PC-9 (cell line): Measurements from ENCODE around the gene RAB5B. TPM values are rescaled to one million over a fixed set of nuclear protein-coding genes. Genes with fewer than 3 reads are reported as not detected.

Source experiments
- BruUV-seq: library from RNA; stranded (reverse); fragments of 400-500 nt; replicated peaks from 2 replicates; lab custom pipeline; 2021; lab: Mats Ljungman, UMichigan
- CTCF ChIA-PET: fragments of 300-600 bp; sonication (Branson Sonifier 250); formaldehyde crosslinking; loops from one replicate; lab custom pipeline; 2022; ENCODE audit warnings: antibody characterized with exemption; lab: Charles Lee
- POLR2A ChIA-PET: fragments of 300-600 bp; sonication (Branson Sonifier 250); formaldehyde crosslinking; loops from one replicate; lab custom pipeline; 2022; ENCODE audit warnings: antibody characterized with exemption; ENCODE audit not compliant: unreplicated experiment; lab: Charles Lee
- DNase-seq, 2 experiments: peaks; one replicate each; pipeline versions ENCODE4 v3.0.0 to v3.0.0-alpha.2; 2015 to 2022; ENCODE audit warnings: mixed read lengths in 1 of 2
- H2AFZ ChIP-seq: fragments of 200-600 bp; sonication (generic); 2 replicates; pipeline ENCODE4 v1.8.1; 2017; ENCODE audit warnings: antibody characterized with exemption
- H3F3A ChIP-seq: fragments of 200-600 bp; sonication (generic); 2 replicates; pipeline ENCODE4 v1.8.1; 2017; ENCODE audit warnings: antibody characterized with exemption, mild to moderate bottlenecking, low read depth; ENCODE audit not compliant: insufficient read depth
- H3K27ac ChIP-seq: fragments of 200-600 bp; sonication (generic); 2 replicates; pipeline ENCODE4 v1.6.1; 2016; ENCODE audit warnings: mixed run types
- H3K27me3 ChIP-seq: fragments of 200-600 bp; sonication (generic); 2 replicates; pipeline ENCODE4 v1.6.1; 2016; ENCODE audit warnings: low read depth, mixed run types; ENCODE audit not compliant: insufficient read depth
- H3K36me3 ChIP-seq: fragments of 200-600 bp; sonication (generic); 2 replicates; pipeline ENCODE4 v1.6.1; 2016; ENCODE audit warnings: low read depth, mixed run types
- H3K4me1 ChIP-seq: fragments of 200-600 bp; sonication (generic); replicated peaks from 2 replicates; pipeline ENCODE4 v1.6.1; 2016; ENCODE audit warnings: mixed run types; ENCODE audit not compliant: insufficient read depth
- H3K4me2 ChIP-seq: fragments of 200-600 bp; sonication (generic); 2 replicates; pipeline ENCODE4 v1.6.1; 2017; ENCODE audit warnings: mixed run types
- H3K4me3 ChIP-seq: fragments of 200-600 bp; sonication (generic); 2 replicates; pipeline ENCODE4 v1.6.1; 2016; ENCODE audit warnings: mixed run types
- H3K79me2 ChIP-seq: fragments of 200-600 bp; sonication (generic); 2 replicates; pipeline ENCODE4 v1.6.1; 2017; ENCODE audit warnings: low read depth, mixed run types
- H3K9me2 ChIP-seq: fragments of 200-600 bp; sonication (generic); 2 replicates; pipeline ENCODE4 v1.8.1; 2017; ENCODE audit warnings: mild to moderate bottlenecking; ENCODE audit not compliant: insufficient read depth
- H3K9me3 ChIP-seq: fragments of 200-600 bp; sonication (generic); 2 replicates; pipeline ENCODE4 v1.8.1; 2016; ENCODE audit warnings: low read depth; ENCODE audit not compliant: insufficient read depth
- H4K20me1 ChIP-seq: fragments of 200-600 bp; sonication (generic); 2 replicates; pipeline ENCODE4 v1.8.1; 2017; ENCODE audit not compliant: insufficient read depth
- EZH2 ChIP-seq: fragments of 200-600 bp; sonication (generic); IDR thresholded peaks from 2 replicates; pipeline ENCODE4 v1.8.0; 2017; ENCODE audit warnings: antibody characterized with exemption, low read depth
- intact Hi-C: fragments of 100-400 bp; cut with micrococcal nuclease; formaldehyde crosslinking; loops from one replicate; pipeline ENCODE4 v1.10.0; 2022; ENCODE audit not compliant: unreplicated experiment
- total RNA-seq: library from RNA; stranded (reverse); gene quantifications from 2 replicates; pipeline ENCODE4 v1.2.3, GENCODE V29; 2021
- TF ChIP-seq, protein P1 (sequence below): fragments of 200-600 bp; sonication (generic); conservative IDR thresholded peaks from 2 replicates; pipeline ENCODE4 v1.6.1; 2017; ENCODE audit warnings: mixed run types, antibody characterized with exemption, mild to moderate bottlenecking, moderate library complexity

Gene RAB5B
- total RNA-seq, 1 experiment from 2014 or later, result 122 TPM

DNA sequence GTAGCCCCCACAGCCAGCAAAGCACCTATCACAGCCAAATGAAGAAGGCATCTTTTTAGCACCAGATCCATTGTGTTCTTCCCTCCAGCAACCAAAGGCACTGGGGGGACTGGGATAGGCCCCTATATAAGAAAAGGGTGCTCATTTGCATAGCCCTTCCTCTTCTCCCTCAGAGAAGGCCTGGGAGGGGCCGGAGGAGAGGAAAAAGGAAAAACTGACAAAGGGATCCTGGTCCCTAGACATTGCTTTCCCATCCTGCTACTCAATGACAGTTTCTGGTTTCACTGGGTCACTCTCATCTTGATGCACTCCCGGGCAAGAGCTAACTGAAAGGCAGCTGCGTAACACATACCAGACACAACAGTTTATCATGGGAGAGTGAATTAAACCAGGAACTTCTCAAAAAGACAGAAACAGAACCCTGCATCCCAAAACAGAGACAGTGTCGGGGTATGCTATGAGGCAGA is 7.9 kb upstream of the RAB5B start, which contains the start of gene PMEL:
Gene PMEL (minus strand): TSS at position 102 of the 467 bp plus-strand sequence. CDS start 31 bp downstream, at position 71.
- H3K4me3 ChIP-seq, result peak within 1 kb of the TSS; percentile 90
- peak within 1 kb of the TSS; percentile 49 for H3K27ac ChIP-seq
- peak within 1 kb of the TSS; percentile 97 for H2AFZ ChIP-seq
- H3K9me3 ChIP-seq, result no peaks in the 10 kb centered on the region
- DNase-seq, result no peak
- TF ChIP-seq, protein P1, sequence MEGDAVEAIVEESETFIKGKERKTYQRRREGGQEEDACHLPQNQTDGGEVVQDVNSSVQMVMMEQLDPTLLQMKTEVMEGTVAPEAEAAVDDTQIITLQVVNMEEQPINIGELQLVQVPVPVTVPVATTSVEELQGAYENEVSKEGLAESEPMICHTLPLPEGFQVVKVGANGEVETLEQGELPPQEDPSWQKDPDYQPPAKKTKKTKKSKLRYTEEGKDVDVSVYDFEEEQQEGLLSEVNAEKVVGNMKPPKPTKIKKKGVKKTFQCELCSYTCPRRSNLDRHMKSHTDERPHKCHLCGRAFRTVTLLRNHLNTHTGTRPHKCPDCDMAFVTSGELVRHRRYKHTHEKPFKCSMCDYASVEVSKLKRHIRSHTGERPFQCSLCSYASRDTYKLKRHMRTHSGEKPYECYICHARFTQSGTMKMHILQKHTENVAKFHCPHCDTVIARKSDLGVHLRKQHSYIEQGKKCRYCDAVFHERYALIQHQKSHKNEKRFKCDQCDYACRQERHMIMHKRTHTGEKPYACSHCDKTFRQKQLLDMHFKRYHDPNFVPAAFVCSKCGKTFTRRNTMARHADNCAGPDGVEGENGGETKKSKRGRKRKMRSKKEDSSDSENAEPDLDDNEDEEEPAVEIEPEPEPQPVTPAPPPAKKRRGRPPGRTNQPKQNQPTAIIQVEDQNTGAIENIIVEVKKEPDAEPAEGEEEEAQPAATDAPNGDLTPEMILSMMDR, result no peak
- TF ChIP-seq EZH2, result no peak
- peaks cover 21% of the 10 kb centered on the region for H3K79me2 ChIP-seq
- H3F3A ChIP-seq, result peaks cover 7% of the 10 kb centered on the region; the same call in 1 of the 2 replicates
- no peaks in the 10 kb centered on the region for H3K9me2 ChIP-seq
- H3K4me1 ChIP-seq, result peaks cover 22% of the 10 kb centered on the region
- BruUV-seq, result TSS peak; percentile 85
- peak within 1 kb of the TSS; percentile 95 for H3K4me2 ChIP-seq
- H3K36me3 ChIP-seq, result peaks cover 10% of the 10 kb centered on the region; the same call in 1 of the 2 replicates
- intact Hi-C loops, result no loop called here
- no peaks in the 10 kb centered on the region for H3K27me3 ChIP-seq
- POLR2A ChIA-PET, result interaction anchor here (0.5 to 0.7 kb wide), 2 partner anchors 103 to 116 kb away, joined by 3 to 8 read pairs; no protein-coding TSS in a partner anchor
- no peaks in the 10 kb centered on the region for H4K20me1 ChIP-seq
- CTCF ChIA-PET, result interaction anchor here (0.5 kb wide), 1 partner anchor 135 kb away, joined by 7 read pairs; no protein-coding TSS in a partner anchor

DNA sequence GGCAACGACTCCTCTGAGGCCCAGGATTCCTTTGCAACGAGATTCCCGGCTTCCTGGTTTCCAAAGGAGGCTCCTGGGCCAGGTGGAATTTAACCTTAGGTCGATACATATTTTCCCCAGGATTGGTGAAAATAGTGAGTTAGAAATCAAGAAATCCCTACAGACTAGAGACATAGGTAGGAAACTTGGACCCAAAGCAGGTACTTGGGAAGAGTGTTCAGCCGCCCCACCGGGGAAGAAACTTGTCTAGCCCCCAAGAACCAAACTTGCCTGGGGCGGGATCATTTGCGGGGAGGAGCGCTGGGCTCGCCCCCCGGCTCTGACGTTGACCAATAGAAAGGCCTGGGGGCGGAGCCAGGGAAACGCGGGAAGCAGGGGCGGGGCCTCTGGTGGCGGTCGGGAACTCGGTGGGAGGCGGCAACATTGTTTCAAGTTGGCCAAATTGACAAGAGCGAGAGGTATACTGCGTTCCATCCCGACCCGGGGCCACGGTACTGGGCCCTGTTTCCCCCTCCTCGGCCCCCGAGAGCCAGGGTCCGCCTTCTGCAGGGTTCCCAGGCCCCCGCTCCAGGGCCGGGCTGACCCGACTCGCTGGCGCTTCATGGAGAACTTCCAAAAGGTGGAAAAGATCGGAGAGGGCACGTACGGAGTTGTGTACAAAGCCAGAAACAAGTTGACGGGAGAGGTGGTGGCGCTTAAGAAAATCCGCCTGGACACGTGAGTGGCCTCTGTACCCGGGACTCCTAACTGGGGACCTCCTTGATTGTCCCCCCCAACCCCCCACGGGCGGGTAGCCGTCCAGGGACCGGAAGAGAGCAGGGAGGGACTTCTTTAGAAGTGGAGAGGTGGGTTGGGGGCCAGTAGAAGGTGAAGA is 7.2 kb upstream of the RAB5B start, which contains the start of gene CDK2:
Gene CDK2 (plus strand): TSS at position 423 of the 874 bp plus-strand sequence. CDS start 179 bp downstream, at position 602.
- POLR2A ChIA-PET, result interaction anchor here (0.5 to 0.7 kb wide), 2 partner anchors 103 to 115 kb away, joined by 3 to 8 read pairs; no protein-coding TSS in a partner anchor
- Histone ChIP-seq H3F3A (peaks cover 11% of the 10 kb centered on the region), H3K27ac (peak within 1 kb of the TSS; percentile 49), H3K4me3 (peak within 1 kb of the TSS; percentile 90), H2AFZ (peak within 1 kb of the TSS; percentile 97), H3K36me3 (peaks cover 10% of the 10 kb centered on the region; the same call in 1 of the 2 replicates), H3K9me3 (no peaks in the 10 kb centered on the region), H3K27me3 (no peaks in the 10 kb centered on the region), H3K4me1 (peaks cover 28% of the 10 kb centered on the region), H3K79me2 (peaks cover 21% of the 10 kb centered on the region), H4K20me1 (no peaks in the 10 kb centered on the region), H3K4me2 (peak within 1 kb of the TSS; percentile 95), H3K9me2 (no peaks in the 10 kb centered on the region)
- intact Hi-C loops, result no loop called here
- TSS peak; percentile 62 for BruUV-seq
- CTCF ChIA-PET, result interaction anchor here (0.5 kb wide), 1 partner anchor 136 kb away, joined by 7 read pairs; no protein-coding TSS in a partner anchor
- TF ChIP-seq, protein P1, result no peak
- TF ChIP-seq EZH2, result no peak
- DNase-seq, result peak; percentile 68 to 93

DNA sequence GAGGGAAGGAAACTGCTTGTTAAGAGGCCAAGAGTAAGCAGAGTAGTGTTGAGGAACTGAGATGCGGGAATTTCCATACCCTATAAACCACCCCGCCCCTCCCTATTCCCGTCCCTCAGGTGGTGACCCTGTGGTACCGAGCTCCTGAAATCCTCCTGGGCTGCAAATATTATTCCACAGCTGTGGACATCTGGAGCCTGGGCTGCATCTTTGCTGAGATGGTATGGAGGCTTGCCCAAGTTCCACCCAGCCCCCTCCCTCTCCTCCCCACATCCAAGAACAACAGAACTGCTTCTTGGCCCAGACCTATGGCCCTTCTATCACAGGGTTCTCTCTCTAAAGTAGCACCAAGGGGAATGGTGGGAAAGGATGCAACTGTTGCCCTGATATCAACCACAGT is 4.5 kb upstream of the RAB5B start:
- H3F3A ChIP-seq, result peaks cover 25% of the 10 kb centered on the region
- no peak overlapping the region for H3K27ac ChIP-seq
- peaks cover 41% of the 10 kb centered on the region for H3K4me1 ChIP-seq
- no TSS peak for BruUV-seq
- no peak for DNase-seq
- no peak overlapping the region for H3K4me3 ChIP-seq
- H3K27me3 ChIP-seq, result no peaks in the 10 kb centered on the region
- H3K79me2 ChIP-seq, result peaks cover 28% of the 10 kb centered on the region
- no peak overlapping the region for H3K4me2 ChIP-seq
- TF ChIP-seq, protein P1, result no peak
- no peak for TF ChIP-seq EZH2
- H3K36me3 ChIP-seq, result peaks cover 10% of the 10 kb centered on the region; the same call in 1 of the 2 replicates
- no peaks in the 10 kb centered on the region for H3K9me2 ChIP-seq
- no peak overlapping the region for H2AFZ ChIP-seq
- intact Hi-C loops, result no loop called here
- H3K9me3 ChIP-seq, result no peaks in the 10 kb centered on the region
- H4K20me1 ChIP-seq, result no peaks in the 10 kb centered on the region
- CTCF ChIA-PET, result no interaction called here
- POLR2A ChIA-PET, result no interaction called here
